GM21619 (cell line): ENCODE results near the gene AGTR1.
"Not testable (repeated sequence)": the region's sequence is repeated elsewhere in the genome, so short reads cannot be mapped to it uniquely, and the experiment has no call there.

Source experiments
- ATAC-seq: cut with Tn5 transposase; IDR thresholded peaks from one replicate; pipeline ENCODE4 v1.9.1; 2021; ENCODE audit not compliant: unreplicated experiment

Gene AGTR1

GRCh38 chr3:148757238-148758215 is 59.8 kb downstream of the AGTR1 start:
- no peak for ATAC-seq

DNA sequence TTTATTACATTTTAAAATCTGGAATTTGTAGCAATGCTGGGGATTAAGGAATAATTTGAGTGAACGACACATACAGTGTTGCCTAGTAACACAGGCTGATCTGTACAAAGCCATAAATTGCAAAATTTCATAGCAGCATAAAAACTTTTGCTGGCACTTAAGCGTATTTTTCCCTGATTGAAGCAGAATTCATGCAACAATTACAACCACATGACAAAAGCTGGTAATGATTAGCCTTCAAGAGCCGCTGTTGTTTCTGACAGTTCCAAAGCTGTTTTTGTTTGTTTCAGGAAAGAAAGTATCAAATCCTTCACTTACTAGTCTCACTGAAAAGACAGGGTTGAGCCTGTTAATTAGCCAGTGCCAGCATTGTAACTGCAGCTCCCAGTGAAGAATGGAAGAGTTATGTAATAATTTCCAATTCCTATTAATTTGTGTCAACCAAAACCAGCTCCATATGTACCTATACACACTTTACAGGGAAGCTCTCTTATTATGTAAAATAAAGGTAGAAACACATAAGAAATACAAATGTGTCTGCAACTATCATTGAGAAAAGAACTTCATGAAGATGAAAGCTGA is 60.7 kb downstream of the AGTR1 start:
- ATAC-seq, result no peak

DNA sequence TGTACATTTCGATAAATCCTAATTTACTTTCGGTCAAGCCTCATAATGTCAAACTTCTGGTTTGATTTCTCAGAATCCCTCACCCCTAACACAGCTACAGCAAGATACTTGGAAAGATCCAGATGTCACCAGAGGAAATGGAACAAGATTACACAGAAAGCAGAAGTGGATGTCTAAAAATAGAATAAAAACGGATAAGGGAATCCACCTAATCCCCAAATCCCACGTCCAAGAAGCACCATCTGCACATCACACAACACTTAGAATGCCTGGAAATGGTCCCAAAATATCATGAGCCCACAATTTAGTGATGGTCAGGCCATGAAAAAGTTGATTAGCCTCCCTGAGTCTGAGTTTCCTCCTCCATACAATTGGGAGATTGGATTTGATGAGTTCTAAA is 61.7 kb downstream of the AGTR1 start:
- no peak for ATAC-seq

DNA sequence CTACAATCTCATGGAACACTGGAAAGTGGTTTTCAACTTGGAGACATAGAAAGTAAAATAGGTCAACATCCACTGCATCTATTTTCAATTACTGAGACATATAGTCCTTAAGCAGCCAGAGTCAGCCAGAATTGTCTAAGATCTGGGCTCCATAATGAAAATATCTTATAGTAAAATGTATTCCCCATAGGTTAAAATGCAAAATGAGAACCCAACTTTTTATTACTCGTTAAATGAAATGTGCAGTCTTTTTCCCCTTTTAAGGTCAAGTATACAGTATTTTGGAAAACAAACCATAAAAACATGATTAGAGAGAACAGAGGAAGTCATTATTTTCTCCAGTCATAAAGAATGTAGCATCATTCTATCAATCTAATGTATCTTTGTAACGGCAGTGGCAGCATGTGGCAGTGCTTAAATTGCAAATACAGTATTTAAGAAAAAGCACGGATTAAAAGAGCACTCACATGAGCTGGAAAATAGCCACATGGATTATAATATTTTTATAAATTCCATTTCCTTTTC is 65.5 kb downstream of the AGTR1 start:
- ATAC-seq, result no peak

- ATAC-seq, result no peak
Observed at GRCh38 chr3:148763986-148764935, 66.6 kb downstream of the AGTR1 start.

- ATAC-seq, result no peak
Observed at GRCh38 chr3:148772361-148772760, 74.7 kb downstream of the AGTR1 start.

DNA sequence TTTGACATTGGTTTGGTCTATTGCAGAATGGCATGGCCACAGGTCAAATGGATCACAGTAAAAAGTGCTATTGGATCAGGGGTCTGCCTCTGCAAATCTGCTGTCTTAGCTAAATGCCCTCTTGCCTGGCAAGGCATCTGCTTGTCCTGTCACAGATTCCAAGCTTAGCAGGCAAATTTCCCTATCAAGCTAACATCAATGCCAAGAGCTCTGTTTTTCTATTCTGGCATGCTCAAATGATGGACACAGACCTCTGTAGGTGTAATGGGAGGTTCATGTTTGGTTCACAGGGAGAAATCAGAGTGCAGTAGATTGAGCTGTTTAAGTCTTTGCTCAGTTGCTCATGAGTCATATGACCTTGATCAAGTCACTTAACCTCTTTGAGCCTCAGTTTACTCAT is 75.1 kb downstream of the AGTR1 start:
- no peak for ATAC-seq

DNA sequence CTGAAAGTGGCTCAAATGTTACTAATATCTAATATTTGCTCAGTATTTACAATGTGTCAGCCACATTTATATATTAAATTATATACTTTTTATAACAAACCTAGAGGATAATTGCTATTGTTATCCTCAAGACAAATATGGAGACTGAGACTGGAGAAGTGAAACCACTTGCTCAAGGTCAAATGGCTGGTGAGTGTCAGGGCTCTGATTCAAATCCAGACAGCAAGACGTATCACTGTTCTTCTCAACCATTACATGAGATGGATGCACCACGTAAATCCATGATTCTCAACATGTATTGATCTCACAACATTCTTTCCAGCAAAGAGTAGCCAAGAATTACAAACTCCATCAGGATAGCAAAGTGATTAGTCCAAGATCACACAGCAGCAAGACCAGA is 76.1 kb downstream of the AGTR1 start:
- ATAC-seq, result no peak

GRCh38 chr3:148778926-148779325 is 81.2 kb downstream of the AGTR1 start:
- no peak for ATAC-seq

- ATAC-seq, result not testable (repeated sequence)
Observed at GRCh38 chr3:148785026-148785425, 87.3 kb downstream of the AGTR1 start.

DNA sequence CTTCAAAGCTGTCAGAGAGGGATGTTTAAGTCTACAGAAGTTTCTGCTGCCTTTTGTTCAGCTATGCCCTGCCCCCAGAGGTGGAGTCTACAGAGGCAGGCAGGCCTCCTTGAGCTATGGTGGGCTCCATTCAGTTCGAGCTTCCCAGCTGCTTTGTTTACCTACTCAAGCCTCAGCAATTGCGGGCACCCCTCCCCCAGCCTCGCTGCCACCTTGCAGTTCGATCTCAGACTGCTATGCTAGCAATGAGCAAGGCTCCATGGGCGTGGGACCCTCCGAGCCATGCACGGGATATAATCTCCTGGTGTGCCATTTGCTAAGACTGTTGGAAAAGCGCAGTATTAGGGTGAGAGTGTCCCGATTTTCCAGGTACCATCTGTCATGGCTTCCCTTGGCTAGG is 88.5 kb downstream of the AGTR1 start:
- not testable (repeated sequence) for ATAC-seq

DNA sequence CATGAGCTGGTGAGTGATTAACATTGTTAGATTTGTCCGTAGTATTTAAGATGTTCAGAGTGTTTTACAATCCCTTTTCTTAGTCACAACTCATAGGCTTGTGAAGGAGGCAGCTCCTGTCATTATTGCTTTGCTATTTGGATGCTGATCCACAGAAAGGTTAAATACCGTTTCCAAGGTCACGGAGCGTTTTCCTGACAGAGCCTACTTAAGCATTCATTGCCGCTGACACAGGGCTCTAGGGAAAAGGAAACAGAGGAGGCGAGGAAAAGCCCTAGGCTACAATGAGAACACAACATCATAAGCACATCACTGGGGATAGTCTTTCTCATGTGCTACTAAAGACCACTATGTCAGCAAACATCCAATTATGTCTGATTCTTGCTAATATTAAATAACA is 91.4 kb downstream of the AGTR1 start:
- no peak for ATAC-seq

DNA sequence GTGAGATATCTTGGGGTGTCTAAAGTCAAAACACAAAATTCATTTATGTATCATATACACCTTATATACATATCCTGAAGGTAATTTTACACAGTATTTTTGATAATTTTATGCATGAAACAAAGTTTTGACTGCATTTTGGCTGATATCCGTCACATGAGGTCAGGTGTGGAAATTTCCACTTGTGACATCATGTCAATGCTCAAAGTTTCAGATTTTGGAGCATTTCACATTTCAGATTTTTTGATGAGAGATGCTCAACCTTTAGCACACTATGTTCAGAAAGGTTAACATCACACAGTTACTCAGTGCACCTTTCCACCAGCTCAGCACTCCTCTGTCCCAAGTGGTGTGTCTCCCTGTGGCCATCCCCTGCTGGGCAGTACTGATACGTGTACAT is 92.2 kb downstream of the AGTR1 start:
- ATAC-seq, result no peak

GRCh38 chr3:148790370-148790769 is 92.7 kb downstream of the AGTR1 start:
- ATAC-seq, result no peak

GRCh38 chr3:148790851-148791735 is 93.4 kb downstream of the AGTR1 start:
- ATAC-seq, result no peak

- no peak for ATAC-seq
Observed at GRCh38 chr3:148791920-148792319, 94.2 kb downstream of the AGTR1 start.

- ATAC-seq, result no peak
Observed at GRCh38 chr3:148792516-148792915, 94.8 kb downstream of the AGTR1 start.
